Kidney epithelial cell (primary cell): ENCODE data around the gene NTN1. TPM values are rescaled to one million over a fixed set of nuclear protein-coding genes. Genes with fewer than 3 reads are reported as not detected.

Experiments
- DNase-seq: peaks from one replicate; pipeline ENCODE4 v3.0.0-alpha.2; 2010; ENCODE audit warnings: low read depth
- H3K27me3 ChIP-seq: 2 replicates; pipeline ENCODE4 v1.6.0; 2011; ENCODE audit warnings: low read length; ENCODE audit not compliant: control insufficient read depth, insufficient read depth
- H3K36me3 ChIP-seq: 2 replicates; pipeline ENCODE4 v1.5.1; 2011; ENCODE audit warnings: low read length; ENCODE audit not compliant: control insufficient read depth, insufficient read depth
- H3K4me3 ChIP-seq: 2 replicates; pipeline ENCODE4 v1.5.1; 2011; ENCODE audit warnings: low read depth, mild to moderate bottlenecking, control low read depth, low read length
- total RNA-seq: library from RNA; depleted of rRNA; stranded (reverse); fragments of >200 nt; gene quantifications from 2 replicates; pipeline ENCODE4 v1.2.3, GENCODE V29; 2015
- TF ChIP-seq, protein P1 (sequence below): IDR thresholded peaks from 2 replicates; pipeline ENCODE4 v1.5.1; 2011; ENCODE audit warnings: mild to moderate bottlenecking, moderate library complexity, low read length, control low read depth, inconsistent platforms; ENCODE audit not compliant: insufficient read depth, poor library complexity, severe bottlenecking

Gene NTN1
- total RNA-seq, 1 donor from 2014 or later = 15.2 TPM

- TF ChIP-seq, protein P1, sequence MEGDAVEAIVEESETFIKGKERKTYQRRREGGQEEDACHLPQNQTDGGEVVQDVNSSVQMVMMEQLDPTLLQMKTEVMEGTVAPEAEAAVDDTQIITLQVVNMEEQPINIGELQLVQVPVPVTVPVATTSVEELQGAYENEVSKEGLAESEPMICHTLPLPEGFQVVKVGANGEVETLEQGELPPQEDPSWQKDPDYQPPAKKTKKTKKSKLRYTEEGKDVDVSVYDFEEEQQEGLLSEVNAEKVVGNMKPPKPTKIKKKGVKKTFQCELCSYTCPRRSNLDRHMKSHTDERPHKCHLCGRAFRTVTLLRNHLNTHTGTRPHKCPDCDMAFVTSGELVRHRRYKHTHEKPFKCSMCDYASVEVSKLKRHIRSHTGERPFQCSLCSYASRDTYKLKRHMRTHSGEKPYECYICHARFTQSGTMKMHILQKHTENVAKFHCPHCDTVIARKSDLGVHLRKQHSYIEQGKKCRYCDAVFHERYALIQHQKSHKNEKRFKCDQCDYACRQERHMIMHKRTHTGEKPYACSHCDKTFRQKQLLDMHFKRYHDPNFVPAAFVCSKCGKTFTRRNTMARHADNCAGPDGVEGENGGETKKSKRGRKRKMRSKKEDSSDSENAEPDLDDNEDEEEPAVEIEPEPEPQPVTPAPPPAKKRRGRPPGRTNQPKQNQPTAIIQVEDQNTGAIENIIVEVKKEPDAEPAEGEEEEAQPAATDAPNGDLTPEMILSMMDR = no peak
Observed at GRCh38 chr17:9272501-9273200, 251.3 kb downstream of the NTN1 start.

GRCh38 chr17:9273428-9274391, 252.4 kb downstream of the NTN1 start:
- Histone ChIP-seq H3K27me3 (no peaks in the 10 kb centered on the region), H3K4me3 (no peak overlapping the region), H3K36me3 (no peaks in the 10 kb centered on the region)
- DNase-seq = no peak
- TF ChIP-seq, protein P1 = no peak

More at GRCh38 chr17:9272501-9273200, 251.3 kb downstream of the NTN1 start:
- DNase-seq = no peak
- Histone ChIP-seq H3K4me3 (no peak overlapping the region), H3K27me3 (no peaks in the 10 kb centered on the region), H3K36me3 (no peaks in the 10 kb centered on the region)

DNA sequence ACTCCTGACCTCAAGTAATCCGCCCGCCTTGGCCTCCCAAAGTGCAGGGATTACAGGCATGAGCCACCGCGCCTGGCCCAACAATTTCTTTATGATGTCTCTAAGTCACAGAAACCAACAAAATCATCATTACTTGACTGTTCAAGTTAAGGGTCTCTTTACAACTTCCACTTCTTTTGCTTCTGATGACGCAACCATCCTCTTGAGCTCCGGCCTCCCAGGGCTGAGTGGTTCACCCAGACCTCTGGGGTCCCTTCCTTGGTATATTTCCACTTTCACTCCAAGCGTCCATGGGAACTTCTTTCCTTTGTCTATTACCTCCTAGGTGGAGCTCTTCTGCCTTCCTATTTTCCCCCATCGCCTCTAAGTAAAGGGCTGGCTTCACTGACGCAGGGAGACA, 253.7 kb downstream of the NTN1 start:
- TF ChIP-seq, protein P1 = no peak
- Histone ChIP-seq H3K27me3 (no peaks in the 10 kb centered on the region), H3K36me3 (no peaks in the 10 kb centered on the region), H3K4me3 (no peak overlapping the region)
- DNase-seq = no peak

DNA sequence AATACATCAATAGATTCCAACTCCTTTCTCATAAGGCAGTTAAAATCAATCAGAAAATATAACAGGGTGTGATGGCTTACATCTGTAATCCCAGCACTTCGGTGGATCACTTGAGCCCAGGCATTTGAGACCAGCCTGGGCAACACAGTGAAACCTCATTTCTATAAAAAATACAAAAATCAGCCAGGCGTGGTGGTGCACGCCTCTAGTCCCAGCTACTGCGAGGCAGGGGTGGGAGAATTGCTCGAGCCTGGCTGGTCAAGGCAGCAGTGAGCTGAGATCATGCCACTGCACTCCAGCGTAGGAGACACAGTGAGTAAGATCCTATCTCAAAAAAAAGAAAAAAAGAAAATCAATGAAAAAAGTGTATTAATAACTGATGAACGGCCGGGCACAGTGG, 258.6 kb downstream of the NTN1 start:
- Histone ChIP-seq H3K27me3 (no peaks in the 10 kb centered on the region), H3K36me3 (no peaks in the 10 kb centered on the region), H3K4me3 (no peak overlapping the region)
- TF ChIP-seq, protein P1 = no peak
- DNase-seq = peak; percentile 31

DNA sequence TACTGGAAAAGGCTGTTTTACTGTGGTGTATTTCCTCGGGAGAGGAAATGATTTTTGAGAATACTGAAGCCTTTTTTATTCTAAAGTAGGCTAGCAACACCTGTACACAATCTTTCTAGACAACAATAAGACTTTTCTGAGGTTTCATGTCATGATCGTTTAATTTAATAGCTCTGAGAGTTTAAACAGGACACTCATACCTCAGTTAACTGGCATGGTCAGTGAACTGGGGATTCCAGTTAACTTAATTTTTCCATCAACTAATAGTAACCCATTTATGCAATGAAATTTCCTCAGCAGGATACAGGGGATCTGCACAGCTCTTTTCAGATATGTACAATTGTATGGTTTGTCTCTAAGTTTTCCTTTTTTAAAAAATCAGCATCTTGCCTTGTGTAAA, 262.6 kb downstream of the NTN1 start:
- Histone ChIP-seq H3K4me3 (no peak overlapping the region), H3K27me3 (no peaks in the 10 kb centered on the region), H3K36me3 (no peaks in the 10 kb centered on the region)
- DNase-seq = no peak
- TF ChIP-seq, protein P1 = no peak
